CD4-positive, alpha-beta T cell treated with Interleukin-6 for 4 hours (primary cell): ENCODE results near the gene ENTHD1.

Source experiments
- DNase-seq: peaks from one replicate; pipeline ENCODE4 v3.0.0-alpha.2; 2020; ENCODE audit warnings: mixed read lengths

The ENTHD1 gene

GRCh38 chr22:39839204-39839603 is 54.4 kb downstream of the ENTHD1 start:
- no peak for DNase-seq

- no peak for DNase-seq
Measured at GRCh38 chr22:39833610-39834009, 60.0 kb downstream of the ENTHD1 start.

DNA sequence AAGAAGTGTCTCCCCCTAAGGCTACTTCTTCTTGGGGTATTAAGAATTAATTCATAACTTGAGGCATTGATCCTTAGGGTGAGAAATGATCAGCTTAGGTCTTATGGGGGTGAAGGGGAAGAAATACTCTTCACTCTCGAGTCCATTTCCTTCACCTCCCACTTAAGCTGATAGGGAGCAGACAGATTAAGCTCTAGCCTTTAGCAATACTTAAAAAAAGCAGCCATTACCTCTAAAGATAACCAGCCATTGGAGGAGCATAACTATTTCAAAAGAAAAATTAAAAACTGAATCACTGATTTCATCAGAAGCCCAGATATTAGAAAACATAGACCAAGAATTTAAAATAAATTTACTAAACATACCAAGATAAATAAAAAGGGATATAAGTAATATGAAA is 60.5 kb downstream of the ENTHD1 start:
- DNase-seq = no peak

DNA sequence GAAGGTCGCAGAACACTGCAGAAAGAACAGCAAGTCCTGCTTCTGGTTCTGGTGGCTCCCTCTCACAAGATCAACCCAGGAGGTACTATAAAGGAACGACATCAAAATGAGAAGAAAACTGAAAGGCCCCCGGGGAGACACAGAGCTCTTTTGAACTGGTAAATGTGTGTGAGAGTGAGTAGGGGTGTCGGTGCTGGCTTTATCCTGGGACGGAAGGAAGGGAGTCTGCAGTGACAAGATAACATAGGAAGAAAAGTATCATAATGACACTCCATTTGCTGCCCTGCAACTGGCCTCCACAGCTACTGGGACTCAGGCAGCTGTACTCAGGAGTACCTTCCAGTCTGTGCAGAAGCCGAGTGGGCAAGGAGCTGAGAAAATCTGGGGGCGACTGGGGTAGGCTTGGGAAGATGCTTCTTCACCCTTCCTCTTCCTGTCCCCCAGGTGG is 60.9 kb downstream of the ENTHD1 start:
- DNase-seq = peak; percentile 5

DNA sequence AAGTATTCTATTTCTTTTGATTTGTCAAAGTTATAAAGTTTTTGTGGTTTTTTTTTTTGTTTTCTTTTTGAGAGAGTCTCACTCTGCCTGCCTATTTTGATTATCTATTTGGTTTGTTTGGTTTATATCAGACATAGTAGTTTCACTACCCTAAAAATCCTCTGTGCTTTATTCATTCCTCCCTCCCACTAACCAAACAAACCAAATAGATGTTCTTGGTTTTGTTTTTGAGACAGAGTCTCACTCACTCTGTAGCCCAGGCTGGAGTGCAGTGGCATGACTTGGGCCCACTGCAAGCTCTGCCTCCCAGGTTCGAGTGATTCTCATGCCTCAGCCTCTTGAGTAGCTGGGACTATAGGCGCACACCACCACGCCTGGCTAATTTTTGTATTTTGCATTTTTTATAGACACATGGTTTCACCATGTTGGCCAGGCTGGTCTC is 67.9 kb downstream of the ENTHD1 start:
- DNase-seq = no peak

DNA sequence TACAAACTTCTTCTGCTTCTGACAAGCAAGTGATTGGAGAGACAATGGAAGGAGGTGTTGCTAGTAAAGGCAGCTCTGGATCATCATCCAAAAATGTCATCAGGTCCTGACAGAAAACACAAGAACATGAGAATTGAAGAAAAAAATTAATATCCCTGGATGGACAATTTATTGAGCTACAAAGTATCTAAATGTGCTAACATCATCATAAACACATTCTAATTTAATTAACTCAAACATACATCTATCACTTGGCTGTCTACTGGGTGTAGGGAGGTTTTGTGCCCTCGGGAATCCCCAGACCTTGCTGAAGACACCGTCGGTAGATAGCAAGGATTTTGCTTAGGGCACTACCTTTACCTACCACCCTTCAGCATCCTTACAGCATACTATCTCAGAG is 72.6 kb downstream of the ENTHD1 start:
- no peak for DNase-seq

- no peak for DNase-seq
Measured at GRCh38 chr22:39820256-39820655, 73.3 kb downstream of the ENTHD1 start.

GRCh38 chr22:39819429-39819828 is 74.1 kb downstream of the ENTHD1 start:
- no peak for DNase-seq

DNA sequence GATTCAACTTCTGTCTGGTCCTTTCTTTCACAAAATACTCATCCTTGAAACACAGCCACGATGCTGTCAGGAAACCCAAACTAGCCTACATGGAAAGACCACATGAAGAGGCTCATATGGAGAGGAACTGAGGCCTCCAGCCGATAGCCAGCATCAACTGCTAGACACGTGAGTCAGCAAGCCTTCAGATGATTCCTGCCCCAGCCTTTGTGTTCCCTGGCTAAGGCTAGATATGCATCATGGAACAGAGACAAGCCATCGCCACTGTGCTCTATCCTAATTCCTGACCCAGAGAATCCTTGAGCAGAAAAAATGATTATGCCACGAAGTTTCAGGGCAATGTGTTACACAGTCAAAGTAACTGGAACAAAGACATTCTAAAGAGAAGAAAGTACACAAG is 75.5 kb downstream of the ENTHD1 start:
- DNase-seq = no peak

- DNase-seq = no peak
Measured at GRCh38 chr22:39815932-39816331, 77.6 kb downstream of the ENTHD1 start.

DNA sequence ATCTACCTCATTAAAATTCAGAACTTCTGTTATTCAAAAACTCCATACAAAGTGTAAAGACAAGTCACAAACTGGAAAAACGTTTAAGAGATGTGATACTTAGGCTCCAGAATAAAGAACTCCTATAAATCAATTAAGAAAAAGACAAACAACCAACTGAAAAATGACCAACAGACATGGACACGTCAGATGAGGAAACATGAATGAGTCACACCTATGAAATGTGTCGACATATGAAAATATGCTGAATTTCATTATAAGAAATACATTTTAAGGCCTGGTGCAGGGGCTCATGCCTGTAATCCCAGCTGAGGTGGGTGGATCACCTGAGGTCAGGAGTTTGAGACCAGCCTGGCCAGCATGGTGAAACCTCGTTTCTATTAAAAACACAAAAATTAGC is 78.7 kb downstream of the ENTHD1 start:
- no peak for DNase-seq

DNA sequence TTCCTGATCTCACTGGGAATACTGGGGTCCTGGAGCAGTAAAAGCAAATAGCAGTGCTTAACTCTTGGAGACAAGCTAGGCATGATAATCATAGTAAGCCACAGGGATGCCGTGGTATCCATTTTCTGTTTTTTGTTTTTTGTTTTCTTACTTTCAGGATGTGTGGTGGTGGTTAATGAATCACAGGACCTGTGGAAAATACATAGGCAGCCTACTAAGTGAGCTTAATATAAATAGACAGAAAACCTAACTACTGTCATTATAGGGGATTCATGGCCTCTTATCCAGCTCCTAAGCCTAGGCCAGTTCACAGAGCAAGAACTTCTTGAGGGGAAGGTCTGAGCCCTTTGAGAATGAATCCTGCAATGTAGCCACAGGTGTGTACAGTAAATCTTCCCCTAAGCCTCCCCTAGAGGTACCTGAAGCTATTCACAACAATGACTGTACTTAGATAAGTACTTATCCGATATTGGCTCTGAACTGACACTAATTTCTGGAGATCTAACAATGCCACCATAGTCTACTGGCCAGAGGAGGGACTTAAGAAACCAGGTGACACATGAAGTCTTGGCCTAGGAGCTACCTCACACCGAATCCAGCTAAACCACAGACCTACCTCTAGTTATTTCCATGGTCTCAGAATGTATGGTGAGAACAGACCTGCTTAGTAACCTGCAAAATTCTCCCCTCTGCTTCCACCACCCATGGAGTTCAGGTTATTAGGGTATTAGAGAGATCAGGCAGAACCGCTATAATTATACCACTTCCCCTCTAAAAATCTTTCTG is 83.6 kb downstream of the ENTHD1 start:
- DNase-seq = no peak

GRCh38 chr22:39808081-39808480 is 85.5 kb downstream of the ENTHD1 start:
- DNase-seq = peak; percentile 54

DNA sequence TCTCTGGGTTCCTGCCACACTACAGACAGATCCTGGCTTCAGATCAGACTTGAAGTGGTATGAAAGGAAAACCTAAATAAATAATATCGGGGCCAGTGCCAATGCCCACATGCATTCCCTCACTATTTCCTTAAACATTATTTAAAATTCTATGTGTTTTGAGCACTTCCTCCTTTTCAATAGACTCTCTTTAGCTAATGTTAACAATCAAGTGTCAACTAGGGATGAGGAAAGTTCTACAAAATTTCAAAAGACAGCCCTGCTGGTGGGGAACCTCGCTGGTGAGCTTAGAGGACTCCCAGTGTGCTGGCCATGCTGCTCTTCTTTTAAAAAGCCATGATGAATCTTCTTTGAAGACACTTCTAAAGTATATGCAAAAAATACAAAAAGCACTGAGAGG is 87.5 kb downstream of the ENTHD1 start:
- DNase-seq = no peak

GRCh38 chr22:39805117-39805516 is 88.4 kb downstream of the ENTHD1 start:
- DNase-seq = no peak

GRCh38 chr22:39802682-39803081 is 90.9 kb downstream of the ENTHD1 start:
- DNase-seq = no peak

DNA sequence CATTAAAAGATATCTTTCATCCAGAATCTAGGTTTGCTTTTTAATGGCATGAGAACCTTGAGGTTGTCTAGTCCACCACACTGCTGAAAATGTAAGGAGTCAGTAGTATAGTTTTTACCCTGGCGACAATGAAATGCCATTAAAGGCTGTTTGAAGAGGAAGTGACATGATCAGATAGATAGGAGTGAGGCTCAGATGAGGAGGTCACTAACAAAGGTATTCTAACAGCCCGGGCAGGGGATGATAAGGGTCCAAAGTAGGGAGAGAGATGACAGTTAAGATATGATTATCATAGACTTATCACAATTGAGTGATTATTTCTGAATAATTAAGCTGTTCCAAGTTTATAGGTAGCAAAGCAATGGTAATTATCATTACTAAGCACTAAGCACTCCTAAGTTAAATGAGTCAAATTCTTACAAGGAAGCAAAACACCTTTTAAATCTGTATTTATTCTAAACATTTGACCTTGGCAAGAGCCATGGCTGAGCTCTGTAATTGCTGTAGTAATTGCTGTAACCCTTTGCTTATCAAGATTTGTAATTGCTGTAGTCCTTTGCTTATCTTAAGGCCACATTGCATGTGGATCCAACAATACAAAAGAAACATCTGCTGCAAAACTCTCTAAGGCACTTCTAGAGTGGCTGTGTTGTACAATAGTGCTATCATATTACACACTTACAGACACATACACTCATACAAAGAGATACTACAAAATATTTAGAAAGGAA is 92.6 kb downstream of the ENTHD1 start:
- DNase-seq = no peak

DNA sequence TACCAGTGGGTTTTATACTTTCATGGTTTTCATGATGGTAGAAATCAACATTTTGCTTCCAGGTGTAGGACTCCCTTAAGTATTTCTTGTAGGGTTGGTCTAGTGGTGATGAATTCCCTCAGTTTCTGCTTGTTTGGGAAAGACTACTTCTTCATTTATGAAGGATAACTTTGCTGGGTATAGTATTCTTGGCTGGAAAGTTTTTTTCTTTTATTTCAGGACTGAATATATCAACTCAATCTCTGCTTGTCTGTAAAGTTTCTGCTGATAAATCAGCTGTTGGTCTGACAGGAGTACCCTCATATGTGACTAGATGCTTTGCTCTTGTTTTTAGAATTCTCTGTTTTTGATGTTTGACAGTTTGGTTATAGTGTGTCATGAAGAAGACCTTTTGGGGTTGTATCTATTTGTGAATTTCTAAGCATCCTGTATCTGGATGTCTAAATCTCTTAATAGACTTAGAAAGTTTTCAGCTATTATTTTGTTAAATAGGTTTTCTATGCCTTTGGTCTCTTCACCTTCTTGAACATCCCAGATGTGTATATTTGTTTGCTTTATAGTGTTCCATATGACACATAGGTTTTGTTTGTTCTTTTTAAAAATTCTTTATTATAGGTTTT is 95.9 kb downstream of the ENTHD1 start:
- no peak for DNase-seq

- DNase-seq = no peak
Measured at GRCh38 chr22:39789788-39790187, 103.8 kb downstream of the ENTHD1 start.

DNA sequence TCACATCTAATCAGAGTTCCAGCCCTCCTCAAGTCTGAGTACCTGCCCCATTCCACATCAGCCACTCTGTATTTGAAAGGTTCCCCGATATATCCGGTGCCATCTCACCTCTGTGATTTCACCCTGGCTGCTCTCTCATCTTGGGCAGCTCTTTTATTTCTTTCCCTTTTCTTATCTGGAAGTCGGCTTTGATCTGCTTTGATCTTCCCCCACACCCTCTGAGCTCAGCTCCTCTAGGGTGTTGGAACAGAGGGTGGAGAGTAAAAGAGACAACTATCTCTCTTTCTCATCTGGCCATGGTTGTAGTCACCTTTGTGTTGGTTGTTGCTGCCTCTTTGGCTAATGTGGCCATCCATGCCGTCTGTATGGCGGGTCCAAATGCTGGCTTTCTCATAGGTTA is 108.3 kb downstream of the ENTHD1 start:
- no peak for DNase-seq

- DNase-seq = peak; percentile 6
Measured at GRCh38 chr22:39777716-39778454, 115.7 kb downstream of the ENTHD1 start.

GRCh38 chr22:39776295-39777009 is 117.1 kb downstream of the ENTHD1 start:
- DNase-seq = no peak
